Measurements from ENCODE around the gene ZNF217.
"Not testable (repeated sequence)": the region's sequence is repeated elsewhere in the genome, so short reads cannot be mapped to it uniquely, and the experiment has no call there.

ZNF217 gene

DNA sequence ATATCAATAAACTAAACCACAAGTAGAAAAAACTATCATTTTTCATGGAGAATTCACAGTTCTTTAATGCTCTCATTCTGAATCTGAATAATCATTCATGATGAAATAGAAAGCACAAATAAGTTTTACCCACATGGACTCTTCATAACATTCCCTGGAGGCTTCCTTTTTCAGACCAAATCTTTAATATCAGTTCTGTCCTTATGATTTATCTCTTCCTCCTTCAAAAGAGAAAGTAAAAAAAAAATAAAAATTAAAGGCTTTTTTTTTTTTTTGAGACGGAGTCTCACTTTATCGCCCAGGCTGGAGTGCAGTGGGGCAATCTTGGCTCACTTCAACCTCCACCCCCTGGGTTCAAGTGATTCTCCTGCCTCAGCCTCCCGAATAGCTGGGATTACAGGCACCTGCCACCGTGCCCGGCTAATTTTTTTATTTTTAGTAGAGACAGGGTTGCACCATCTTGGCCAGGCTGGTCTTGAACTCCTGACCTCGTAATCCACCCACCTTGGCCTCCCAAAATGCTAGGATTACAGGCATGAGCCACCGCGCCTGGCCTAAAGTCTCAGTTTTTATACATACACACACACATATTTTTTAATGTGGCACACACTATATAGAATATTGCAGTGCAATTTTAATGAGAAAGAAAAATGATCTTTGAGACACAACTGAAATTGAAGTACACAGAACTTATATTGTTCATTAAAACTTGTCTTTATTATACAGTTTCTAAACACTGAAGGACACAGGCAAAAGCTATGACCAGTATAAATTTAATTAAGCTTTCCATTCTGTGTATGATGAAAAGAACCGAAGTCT, 31.9 kb upstream of the ZNF217 start:
- H3K4me3 ChIP-seq (ENCODE audit: low read depth, low read length), result no peak overlapping the region
- DNase-seq (ENCODE audit: low read depth), result no peak
- TF ChIP-seq, protein P1, sequence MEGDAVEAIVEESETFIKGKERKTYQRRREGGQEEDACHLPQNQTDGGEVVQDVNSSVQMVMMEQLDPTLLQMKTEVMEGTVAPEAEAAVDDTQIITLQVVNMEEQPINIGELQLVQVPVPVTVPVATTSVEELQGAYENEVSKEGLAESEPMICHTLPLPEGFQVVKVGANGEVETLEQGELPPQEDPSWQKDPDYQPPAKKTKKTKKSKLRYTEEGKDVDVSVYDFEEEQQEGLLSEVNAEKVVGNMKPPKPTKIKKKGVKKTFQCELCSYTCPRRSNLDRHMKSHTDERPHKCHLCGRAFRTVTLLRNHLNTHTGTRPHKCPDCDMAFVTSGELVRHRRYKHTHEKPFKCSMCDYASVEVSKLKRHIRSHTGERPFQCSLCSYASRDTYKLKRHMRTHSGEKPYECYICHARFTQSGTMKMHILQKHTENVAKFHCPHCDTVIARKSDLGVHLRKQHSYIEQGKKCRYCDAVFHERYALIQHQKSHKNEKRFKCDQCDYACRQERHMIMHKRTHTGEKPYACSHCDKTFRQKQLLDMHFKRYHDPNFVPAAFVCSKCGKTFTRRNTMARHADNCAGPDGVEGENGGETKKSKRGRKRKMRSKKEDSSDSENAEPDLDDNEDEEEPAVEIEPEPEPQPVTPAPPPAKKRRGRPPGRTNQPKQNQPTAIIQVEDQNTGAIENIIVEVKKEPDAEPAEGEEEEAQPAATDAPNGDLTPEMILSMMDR (IDR thresholded peaks at IDR 0.05; ENCODE audit: control insufficient read depth, extremely low read depth, insufficient read depth), result no peak

DNA sequence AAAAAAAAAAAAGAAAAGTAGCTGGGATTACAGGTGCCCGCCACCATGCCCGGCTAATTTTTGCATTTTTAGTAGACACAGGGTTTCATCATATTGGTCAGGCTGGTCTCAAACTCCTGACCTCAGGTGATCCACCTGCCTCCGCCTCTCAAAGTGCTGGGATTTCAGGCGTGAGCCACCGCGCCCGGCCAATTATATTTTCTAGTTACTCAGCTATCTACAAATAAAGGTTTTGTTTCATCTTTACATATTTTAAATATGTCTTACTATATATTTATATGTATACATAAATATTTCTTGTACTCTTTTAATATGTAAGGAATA, 31.2 kb upstream of the ZNF217 start:
- not testable (repeated sequence) for H3K4me3 ChIP-seq (ENCODE audit: low read depth, low read length); DNase-seq (ENCODE audit: low read depth)

DNA sequence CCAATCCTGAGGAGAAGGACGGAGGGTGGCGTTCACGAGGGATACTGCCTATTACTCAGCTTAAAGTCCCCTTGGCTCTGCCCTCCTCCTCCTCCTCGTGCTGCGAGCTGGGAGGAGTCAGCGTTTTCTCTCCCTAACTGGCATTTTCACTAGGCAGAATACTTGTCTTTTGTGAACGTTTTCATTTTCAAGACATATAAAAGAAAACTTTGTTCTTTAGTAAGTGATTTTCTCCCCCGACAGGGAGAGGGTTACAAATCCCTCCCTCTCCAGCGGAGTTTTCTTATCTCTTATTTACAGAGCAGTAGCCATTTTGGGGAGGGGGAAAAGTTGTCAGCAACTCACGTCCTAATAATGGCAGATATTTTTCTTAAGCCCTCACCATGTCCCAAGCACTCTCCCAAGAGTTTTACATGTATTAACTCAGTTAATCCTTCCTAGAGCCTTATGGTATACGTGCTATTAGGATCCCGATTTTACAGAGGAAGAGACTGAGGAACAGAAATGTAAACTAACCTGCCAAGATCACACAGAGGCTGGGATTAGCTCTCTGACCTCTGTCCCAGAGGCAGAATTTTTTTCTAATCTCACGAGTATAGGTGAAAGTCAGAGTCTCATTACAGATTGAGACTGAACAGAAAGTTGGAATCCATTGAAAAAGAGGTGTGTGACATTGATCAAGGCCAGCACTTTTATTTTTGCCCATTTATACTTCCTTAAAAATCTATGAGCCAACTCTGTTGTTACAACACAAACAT, 30.0 kb upstream of the ZNF217 start:
- no peak for DNase-seq (ENCODE audit: low read depth)
- TF ChIP-seq, protein P1 (IDR thresholded peaks at IDR 0.05; ENCODE audit: control insufficient read depth, extremely low read depth, insufficient read depth), result 0 out of 2 replicates have a peak, but pooled peaks have one; percentile 23
- H3K4me3 ChIP-seq (ENCODE audit: low read depth, low read length), result peak overlapping the region; percentile 6

DNA sequence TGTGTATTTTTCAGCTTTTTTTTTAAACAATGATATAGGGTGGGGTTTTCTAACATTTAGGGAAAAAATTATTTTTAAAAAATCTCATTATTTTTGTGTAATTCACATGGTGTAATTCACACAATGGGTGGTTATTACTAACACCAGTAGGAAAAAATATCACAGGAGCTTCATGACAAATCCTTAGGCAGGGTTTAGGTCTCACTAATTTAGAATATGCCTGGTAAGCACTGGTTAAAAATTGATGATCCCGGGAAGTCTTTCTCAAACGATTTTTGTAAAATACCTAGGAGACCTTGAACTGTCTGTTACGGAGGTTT, 29.5 kb upstream of the ZNF217 start:
- DNase-seq (ENCODE audit: low read depth), result no peak
- TF ChIP-seq, protein P1 (IDR thresholded peaks at IDR 0.05; ENCODE audit: control insufficient read depth, extremely low read depth, insufficient read depth), result no peak
- H3K4me3 ChIP-seq (ENCODE audit: low read depth, low read length), result peak overlapping the region; percentile 6

DNA sequence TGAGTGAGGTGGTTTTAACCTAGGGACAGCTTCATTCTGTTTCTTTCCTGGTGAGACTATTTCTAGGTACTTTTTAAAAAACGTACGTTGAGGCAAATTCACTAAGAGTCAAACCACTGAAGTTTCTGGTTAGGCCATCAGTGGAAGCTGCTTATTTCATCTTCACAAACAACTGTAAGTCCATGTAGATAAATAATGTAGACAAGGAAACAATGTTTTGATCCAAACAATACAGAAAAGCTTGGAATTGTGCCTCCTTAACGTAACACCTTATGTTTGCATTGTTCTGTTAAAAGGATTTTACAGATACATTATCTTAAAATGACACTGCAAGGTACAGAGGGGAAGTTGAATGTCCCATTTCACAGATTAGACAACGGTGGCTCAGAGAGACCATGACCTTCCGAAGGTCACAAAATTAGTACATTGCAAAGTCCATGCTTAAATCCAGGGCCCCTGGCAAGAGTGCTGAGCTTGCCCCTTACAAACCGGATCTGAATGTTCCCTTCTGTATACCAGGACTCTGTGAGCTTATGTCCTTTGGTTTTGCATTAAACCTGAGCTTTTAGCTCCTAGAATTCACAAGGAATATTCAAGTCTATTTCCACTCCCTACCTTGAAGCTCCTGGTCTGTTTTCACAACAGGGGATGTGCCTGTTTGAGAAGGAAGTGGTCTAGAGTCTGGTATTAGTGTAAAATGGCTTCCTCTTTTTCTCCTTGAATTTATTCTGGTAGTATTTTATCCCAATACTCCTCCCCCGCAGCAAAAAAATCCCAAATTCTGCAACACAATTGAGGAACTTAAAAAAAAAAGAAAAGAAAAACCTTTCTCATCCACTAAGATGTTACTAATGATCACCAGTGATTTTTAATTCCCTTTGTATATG, 28.9 kb upstream of the ZNF217 start:
- no peak overlapping the region for H3K4me3 ChIP-seq (ENCODE audit: low read depth, low read length)
- TF ChIP-seq, protein P1 (IDR thresholded peaks at IDR 0.05; ENCODE audit: control insufficient read depth, extremely low read depth, insufficient read depth), result no peak
- peak; percentile 87 for DNase-seq (ENCODE audit: low read depth)

DNA sequence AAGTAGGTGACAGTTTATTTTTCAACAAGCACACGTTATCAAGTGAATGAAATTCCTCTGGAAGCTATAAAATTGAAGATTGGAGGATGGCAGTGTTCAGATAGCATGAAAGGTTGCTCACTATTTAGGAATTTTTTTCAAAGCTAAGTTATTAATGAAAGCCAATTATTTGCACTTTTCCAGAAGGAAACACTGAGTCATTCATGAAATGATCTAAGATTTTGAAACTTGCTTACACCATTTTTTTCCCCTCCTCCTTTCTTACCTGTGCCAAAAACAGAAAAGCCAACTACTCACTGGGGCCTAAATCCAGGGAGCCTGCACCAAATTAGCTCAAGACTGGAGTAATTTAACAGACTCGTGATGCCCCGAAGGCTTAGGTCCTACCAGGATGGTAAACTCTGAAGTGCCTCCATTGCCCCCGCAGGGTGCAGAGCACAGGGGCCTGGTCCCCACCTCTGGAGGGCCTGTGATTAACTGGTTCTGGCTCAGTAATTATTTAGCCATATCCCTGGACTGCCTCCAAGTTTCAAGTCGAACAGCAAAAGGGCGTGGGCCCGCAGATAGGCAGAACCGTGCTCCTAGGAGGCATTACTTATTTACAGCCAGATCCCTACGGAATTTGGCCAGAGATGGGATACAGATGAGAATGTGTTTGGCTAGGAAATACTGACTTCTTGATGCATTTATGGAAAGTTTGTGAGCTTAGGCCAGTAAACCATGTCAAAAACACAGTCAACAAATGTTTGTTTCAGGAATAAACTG, 28.0 kb upstream of the ZNF217 start:
- peak; percentile 61 for DNase-seq (ENCODE audit: low read depth)
- H3K4me3 ChIP-seq (ENCODE audit: low read depth, low read length), result no peak overlapping the region
- TF ChIP-seq, protein P1 (IDR thresholded peaks at IDR 0.05; ENCODE audit: control insufficient read depth, extremely low read depth, insufficient read depth), result no peak

DNA sequence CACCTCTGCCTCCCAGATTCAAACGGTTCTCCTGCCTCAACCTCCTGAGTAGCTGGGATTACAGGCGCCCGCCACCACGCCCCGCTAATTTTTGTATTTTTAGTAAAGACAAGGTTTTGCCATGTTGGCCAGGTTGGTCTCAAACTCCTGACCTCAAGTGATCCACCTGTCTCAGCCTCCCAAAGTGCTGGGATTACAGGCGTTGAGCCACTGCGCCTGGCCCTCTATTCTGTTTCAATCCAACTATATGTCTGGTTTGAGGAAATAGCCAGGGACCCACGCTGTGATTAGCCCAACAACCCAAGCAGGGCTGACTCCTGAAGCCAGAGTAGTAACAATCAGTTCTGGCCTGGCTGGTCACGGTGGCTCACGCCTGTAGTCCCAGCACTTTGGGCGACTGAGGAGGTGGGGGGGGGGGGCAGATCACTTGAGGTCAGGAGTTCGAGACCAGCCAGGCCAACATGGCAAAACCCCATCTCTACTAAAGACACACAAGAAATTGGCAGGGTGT, 24.9 kb upstream of the ZNF217 start:
- H3K4me3 ChIP-seq (ENCODE audit: low read depth, low read length), result not testable (repeated sequence)

More for the DNA sequence above, 24.9 kb upstream of the ZNF217 start:
- DNase-seq (ENCODE audit: low read depth), result not testable (repeated sequence)
